Lung microvascular endothelial cell (primary cell): ENCODE measurements around the gene MTHFSD. TPM values are rescaled to one million over a fixed set of nuclear protein-coding genes. Genes with fewer than 3 reads are reported as not detected.

ENCODE experiments used
- DNase-seq, 2 donors: peaks; one replicate each; pipeline versions ENCODE4 v3.0.0 to v3.0.0-alpha.2; 2010; ENCODE audit warnings: low read depth in 2 of 2
- total RNA-seq: library from RNA; depleted of rRNA; stranded (reverse); fragments of >200 nt; gene quantifications from 2 replicates; pipeline ENCODE4 v1.2.1, GENCODE V29; 2014

The MTHFSD gene
- total RNA-seq, 1 donor from 2014 or later, result 7.1 TPM

GRCh38 chr16:86494039-86494564 is 60.9 kb downstream of the MTHFSD start:
- no peak for DNase-seq

- DNase-seq, result no peak
Observed at GRCh38 chr16:86492961-86493629, 61.9 kb downstream of the MTHFSD start.

- DNase-seq, result no peak
Observed at GRCh38 chr16:86492267-86492960, 62.6 kb downstream of the MTHFSD start.

- no peak for DNase-seq
Observed at GRCh38 chr16:86491640-86492023, 63.4 kb downstream of the MTHFSD start.

- DNase-seq, result no peak
Observed at GRCh38 chr16:86490859-86491639, 64.0 kb downstream of the MTHFSD start.

GRCh38 chr16:86485746-86486145 is 69.3 kb downstream of the MTHFSD start:
- no peak for DNase-seq

GRCh38 chr16:86484240-86484639 is 70.8 kb downstream of the MTHFSD start:
- no peak for DNase-seq

- no peak for DNase-seq
Observed at GRCh38 chr16:86481607-86482006, 73.4 kb downstream of the MTHFSD start.

- DNase-seq, result no peak
Observed at GRCh38 chr16:86480444-86480843, 74.6 kb downstream of the MTHFSD start.

Other genes with a start within 250 kb of the MTHFSD start
- gene FOXF1, start 44.7 kb downstream of the MTHFSD start, total RNA-seq, result 0.40 and 1.3 TPM in 2 replicates
- 1.5 and 1.8 TPM in 2 replicates for gene FOXC2, start 11.6 kb upstream of the MTHFSD start, total RNA-seq
- 0.60 and 1.1 TPM in 2 replicates for gene FOXL1, start 23.3 kb upstream of the MTHFSD start, total RNA-seq